Parathyroid adenoma (tissue), 2 donors: ENCODE measurements around the gene VAMP3.

Experiments
- H2AFZ ChIP-seq: fragments of 300-600 bp; sonication (generic); one replicate; pipeline ENCODE4 v1.7.0; 2017; ENCODE audit warnings: antibody characterized with exemption, mild to moderate bottlenecking
- H3K27ac ChIP-seq: fragments of 300-600 bp; sonication (generic); one replicate; pipeline ENCODE4 v1.7.0; 2017
- H3K27me3 ChIP-seq: fragments of 300-600 bp; sonication (generic); one replicate; pipeline ENCODE4 v1.7.0; 2017; ENCODE audit warnings: low read length; ENCODE audit not compliant: control insufficient read depth, insufficient read depth
- H3K36me3 ChIP-seq: fragments of 300-600 bp; sonication (generic); one replicate; pipeline ENCODE4 v1.7.0; 2017; ENCODE audit warnings: low read length; ENCODE audit not compliant: control insufficient read depth, insufficient read depth
- H3K4me1 ChIP-seq: fragments of 300-600 bp; sonication (generic); one replicate; pipeline ENCODE4 v1.7.0; 2017; ENCODE audit warnings: control low read depth
- H3K4me2 ChIP-seq: fragments of 300-600 bp; sonication (generic); one replicate; pipeline ENCODE4 v1.7.0; 2017; ENCODE audit warnings: low read length
- H3K4me3 ChIP-seq: fragments of 300-600 bp; sonication (generic); one replicate; pipeline ENCODE4 v1.7.0; 2017; ENCODE audit warnings: low read depth, low read length
- H3K79me2 ChIP-seq: fragments of 300-600 bp; sonication (generic); one replicate; pipeline ENCODE4 v1.7.0; 2017; ENCODE audit warnings: control low read depth
- H3K9ac ChIP-seq: fragments of 300-600 bp; sonication (generic); one replicate; pipeline ENCODE4 v1.7.0; 2017; ENCODE audit warnings: mild to moderate bottlenecking
- H3K9me3 ChIP-seq: fragments of 300-600 bp; sonication (generic); one replicate; pipeline ENCODE4 v1.7.0; 2017; ENCODE audit warnings: low read length; ENCODE audit not compliant: control insufficient read depth
- TF ChIP-seq, protein P1 (sequence below): fragments of 300-600 bp; sonication (generic); IDR thresholded peaks from one replicate; pipeline ENCODE4 v1.7.0; 2017; ENCODE audit warnings: antibody characterized with exemption, mild to moderate bottlenecking
- donor health status: primary hyperparathyroidism.

Gene VAMP3

DNA sequence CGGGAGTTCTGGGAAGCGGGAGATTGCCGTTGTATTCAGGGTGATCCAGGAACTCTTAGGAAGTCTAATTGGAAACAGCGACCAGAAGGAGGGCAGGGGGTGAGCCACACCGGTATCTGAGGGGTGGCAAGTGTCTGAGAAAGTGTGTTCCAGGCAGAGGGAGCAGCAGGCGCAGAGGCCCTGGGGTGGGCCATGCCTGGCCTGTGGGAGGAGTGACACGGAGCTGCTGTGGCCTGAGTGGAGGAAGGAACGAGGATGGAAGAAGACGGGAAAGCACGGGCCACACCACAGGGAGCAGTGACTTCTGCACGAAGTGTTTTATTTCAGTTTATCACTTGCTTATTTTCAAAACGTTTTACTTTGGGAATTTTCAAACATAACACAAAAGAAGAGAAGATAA lies 24.3 kb downstream of the VAMP3 start:
- H3K27me3 ChIP-seq: no peaks in the 10 kb centered on the region
- H3K79me2 ChIP-seq: no peaks in the 10 kb centered on the region
- H3K4me3 ChIP-seq: no peak overlapping the region
- H3K4me1 ChIP-seq: no peaks in the 10 kb centered on the region
- TF ChIP-seq, protein P1, sequence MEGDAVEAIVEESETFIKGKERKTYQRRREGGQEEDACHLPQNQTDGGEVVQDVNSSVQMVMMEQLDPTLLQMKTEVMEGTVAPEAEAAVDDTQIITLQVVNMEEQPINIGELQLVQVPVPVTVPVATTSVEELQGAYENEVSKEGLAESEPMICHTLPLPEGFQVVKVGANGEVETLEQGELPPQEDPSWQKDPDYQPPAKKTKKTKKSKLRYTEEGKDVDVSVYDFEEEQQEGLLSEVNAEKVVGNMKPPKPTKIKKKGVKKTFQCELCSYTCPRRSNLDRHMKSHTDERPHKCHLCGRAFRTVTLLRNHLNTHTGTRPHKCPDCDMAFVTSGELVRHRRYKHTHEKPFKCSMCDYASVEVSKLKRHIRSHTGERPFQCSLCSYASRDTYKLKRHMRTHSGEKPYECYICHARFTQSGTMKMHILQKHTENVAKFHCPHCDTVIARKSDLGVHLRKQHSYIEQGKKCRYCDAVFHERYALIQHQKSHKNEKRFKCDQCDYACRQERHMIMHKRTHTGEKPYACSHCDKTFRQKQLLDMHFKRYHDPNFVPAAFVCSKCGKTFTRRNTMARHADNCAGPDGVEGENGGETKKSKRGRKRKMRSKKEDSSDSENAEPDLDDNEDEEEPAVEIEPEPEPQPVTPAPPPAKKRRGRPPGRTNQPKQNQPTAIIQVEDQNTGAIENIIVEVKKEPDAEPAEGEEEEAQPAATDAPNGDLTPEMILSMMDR: no peak
- H3K9me3 ChIP-seq: no peaks in the 10 kb centered on the region
- H3K4me2 ChIP-seq: no peak overlapping the region
- H2AFZ ChIP-seq: no peak overlapping the region
- no peak overlapping the region for H3K27ac ChIP-seq
- no peak overlapping the region for H3K9ac ChIP-seq
- H3K36me3 ChIP-seq: no peaks in the 10 kb centered on the region

DNA sequence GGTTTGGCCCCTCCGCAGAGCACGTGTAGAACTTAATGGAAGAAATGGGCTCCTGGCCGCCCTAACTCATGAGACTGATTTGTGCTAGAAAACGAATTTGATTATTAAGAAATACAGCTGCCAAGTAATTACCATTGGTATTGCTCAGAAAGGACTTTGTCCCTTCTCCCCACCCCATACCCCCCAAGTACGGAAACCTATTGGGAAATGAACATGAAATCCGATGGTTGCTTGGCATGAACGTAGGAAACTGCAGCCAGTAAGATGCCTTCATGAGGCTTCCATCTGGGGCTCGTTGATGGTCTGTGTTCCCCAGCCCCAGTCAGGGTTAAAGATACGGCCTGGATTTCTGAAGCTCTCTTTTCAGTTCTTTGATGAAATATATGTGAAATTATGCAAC lies 34.4 kb downstream of the VAMP3 start:
- Histone ChIP-seq H2AFZ (no peak overlapping the region), H3K9me3 (no peaks in the 10 kb centered on the region), H3K27me3 (no peaks in the 10 kb centered on the region), H3K4me3 (no peak overlapping the region), H3K36me3 (no peaks in the 10 kb centered on the region), H3K9ac (no peak overlapping the region), H3K4me1 (no peaks in the 10 kb centered on the region), H3K4me2 (no peak overlapping the region), H3K79me2 (no peaks in the 10 kb centered on the region), H3K27ac (no peak overlapping the region)
- TF ChIP-seq, protein P1: no peak

DNA sequence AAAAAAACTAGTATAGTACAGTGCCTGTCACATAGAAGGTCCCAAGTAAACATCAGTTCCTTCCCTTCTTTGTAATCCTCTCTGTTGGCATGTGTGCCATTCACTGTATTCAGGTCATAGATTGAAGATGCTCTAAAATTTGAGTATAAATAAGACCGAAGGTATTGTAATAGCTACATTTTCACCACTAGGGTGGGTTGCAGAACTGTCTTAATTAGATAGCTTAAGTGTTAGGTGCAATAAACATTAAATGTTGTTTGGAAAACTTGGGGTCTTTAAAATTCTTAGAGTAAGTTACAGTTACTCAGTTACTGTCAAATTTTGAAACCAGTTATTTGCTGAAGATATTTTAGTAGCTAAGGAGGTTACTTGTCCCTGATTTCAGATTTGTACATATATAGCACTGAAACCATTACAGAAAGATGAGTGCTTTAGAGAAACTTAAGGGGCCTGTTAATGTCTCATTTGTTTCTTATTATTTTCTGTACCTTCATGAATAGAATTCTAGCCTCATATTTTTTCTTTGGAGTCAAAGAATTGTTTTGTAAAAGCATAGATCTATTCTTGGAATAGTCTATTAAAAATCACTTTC lies 37.3 kb downstream of the VAMP3 start:
- Histone ChIP-seq H3K4me3 (no peak overlapping the region), H3K4me1 (no peaks in the 10 kb centered on the region), H3K4me2 (no peak overlapping the region), H2AFZ (no peak overlapping the region), H3K9me3 (no peaks in the 10 kb centered on the region), H3K36me3 (no peaks in the 10 kb centered on the region), H3K9ac (no peak overlapping the region), H3K27me3 (no peaks in the 10 kb centered on the region), H3K79me2 (no peaks in the 10 kb centered on the region), H3K27ac (no peak overlapping the region)
- TF ChIP-seq, protein P1: no peak

DNA sequence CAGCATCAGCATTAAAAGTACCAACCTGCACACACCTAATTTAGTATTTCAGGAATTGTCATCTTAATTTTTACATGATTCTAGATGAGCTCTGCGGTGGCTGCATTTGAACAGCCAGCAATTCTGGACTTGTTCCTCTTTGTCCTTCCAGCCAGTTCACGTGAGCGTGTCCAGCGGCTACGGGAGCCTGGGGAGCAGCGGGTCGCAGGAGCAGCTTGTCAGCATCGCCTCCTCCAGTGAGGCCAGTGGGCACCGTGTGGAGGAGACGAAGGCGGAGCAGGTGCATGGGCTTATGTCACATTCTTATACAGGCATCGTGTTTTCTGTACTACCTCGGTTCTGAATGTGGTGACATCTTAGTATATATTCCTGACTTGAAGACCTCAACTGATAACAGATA lies 38.6 kb downstream of the VAMP3 start:
- H3K79me2 ChIP-seq: no peaks in the 10 kb centered on the region
- H3K4me1 ChIP-seq: no peaks in the 10 kb centered on the region
- H2AFZ ChIP-seq: no peak overlapping the region
- no peaks in the 10 kb centered on the region for H3K9me3 ChIP-seq
- H3K27ac ChIP-seq: no peak overlapping the region
- TF ChIP-seq, protein P1: no peak
- H3K36me3 ChIP-seq: no peaks in the 10 kb centered on the region
- no peaks in the 10 kb centered on the region for H3K27me3 ChIP-seq
- H3K9ac ChIP-seq: no peak overlapping the region
- H3K4me3 ChIP-seq: no peak overlapping the region
- H3K4me2 ChIP-seq: no peak overlapping the region

DNA sequence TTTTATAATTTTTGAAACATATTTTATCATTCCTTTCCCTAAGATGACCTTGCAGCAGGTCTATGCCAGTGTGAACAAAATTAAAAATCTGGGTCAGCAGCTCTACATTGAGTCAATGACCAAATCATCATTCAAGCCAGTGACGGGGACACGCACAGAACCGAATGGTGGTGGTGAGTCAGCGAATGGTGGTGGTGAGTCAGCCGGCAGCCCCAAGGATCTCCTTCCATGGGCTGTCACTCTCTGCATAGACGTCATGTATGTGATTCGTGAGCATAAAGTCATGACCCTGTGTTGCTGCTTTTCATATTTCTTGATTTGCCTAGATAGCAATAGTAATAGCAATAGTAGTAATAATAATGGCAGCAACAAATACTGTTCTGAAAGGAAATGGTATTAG lies 39.3 kb downstream of the VAMP3 start:
- no peak overlapping the region for H3K27ac ChIP-seq
- no peak overlapping the region for H3K4me3 ChIP-seq
- no peak overlapping the region for H2AFZ ChIP-seq
- no peaks in the 10 kb centered on the region for H3K4me1 ChIP-seq
- no peaks in the 10 kb centered on the region for H3K27me3 ChIP-seq
- TF ChIP-seq, protein P1: no peak
- no peak overlapping the region for H3K9ac ChIP-seq
- H3K9me3 ChIP-seq: no peaks in the 10 kb centered on the region
- H3K36me3 ChIP-seq: no peaks in the 10 kb centered on the region
- no peaks in the 10 kb centered on the region for H3K79me2 ChIP-seq
- H3K4me2 ChIP-seq: no peak overlapping the region
